Endothelial cell of umbilical vein (primary cell): ENCODE measurements around the gene CCBE1. TPM values are rescaled to one million over a fixed set of nuclear protein-coding genes. Genes with fewer than 3 reads are reported as not detected.

Source experiments
- BruUV-seq: library from RNA; stranded (reverse); fragments of 400-500 nt; replicated peaks from 2 replicates; lab custom pipeline; 2021; lab: Mats Ljungman, UMichigan
- CTCF ChIA-PET: fragments of 300-600, 350-600 bp; sonication (Branson Sonifier 250); formaldehyde crosslinking; loops from one replicate; lab custom pipeline; 2021; ENCODE audit warnings: antibody characterized with exemption, inconsistent platforms; lab: Charles Lee
- POLR2A ChIA-PET: fragments of 300-600, 350-600 bp; sonication (Branson Sonifier 250); formaldehyde crosslinking; loops from one replicate; lab custom pipeline; 2021; ENCODE audit warnings: antibody characterized with exemption, inconsistent platforms; lab: Charles Lee
- DNase-seq: peaks from one replicate; pipeline ENCODE4 v3.0.0-alpha.2; 2011; ENCODE audit warnings: low read depth, low spot score
- FAIRE-seq: peaks from 2 replicates; lab custom pipeline; 2011; peaks lifted over from hg19 to GRCh38; lab: Jason Lieb, UNC
- H2AFZ ChIP-seq: 2 replicates; pipeline ENCODE4 v1.6.0; 2012; ENCODE audit warnings: low read depth, low read length, control low read depth, inconsistent platforms
- H3K27ac ChIP-seq: 2 replicates; pipeline ENCODE4 v1.5.1; 2011; ENCODE audit warnings: low read depth, mild to moderate bottlenecking, control low read depth, low read length, moderate library complexity; ENCODE audit not compliant: insufficient read depth
- H3K27me3 ChIP-seq, 2 experiments: 2 replicates each; pipeline versions ENCODE4 v1.6.0 to v1.6.1; 2011; ENCODE audit warnings: low read length in 2 of 2, mixed read lengths in 1 of 2; ENCODE audit not compliant: control insufficient read depth in 2 of 2, insufficient read depth in 2 of 2
- H3K36me3 ChIP-seq, 2 experiments: 2 replicates in 1 of 2; 3 replicates in 1 of 2; pipeline ENCODE4 v1.5.1; 2011; ENCODE audit warnings: low read length in 2 of 2, mild to moderate bottlenecking in 1 of 2, moderate library complexity in 1 of 2; ENCODE audit not compliant: control insufficient read depth in 2 of 2, insufficient read depth in 2 of 2; ENCODE audit errors: extremely low read depth in 1 of 2
- H3K4me1 ChIP-seq: 3 replicates; pipeline ENCODE4 v1.5.1; 2011; ENCODE audit warnings: mild to moderate bottlenecking, low read length; ENCODE audit not compliant: control insufficient read depth, insufficient read depth; ENCODE audit errors: extremely low read depth
- H3K4me2 ChIP-seq: 2 replicates; pipeline ENCODE4 v1.6.1; 2011; ENCODE audit warnings: low read length, control low read depth, mixed read lengths; ENCODE audit not compliant: insufficient read depth
- H3K4me3 ChIP-seq, 3 experiments: fragments of 200-600 bp in 1 of 3; sonication (generic), shearing (Covaris generic) in 1 of 3; replicated peaks in 1 of 3; 2 replicates each; pipeline ENCODE4 v1.5.1; 2011 to 2016; ENCODE audit warnings: control low read depth in 3 of 3, low read length in 3 of 3, mild to moderate bottlenecking in 2 of 3, inconsistent platforms in 1 of 3, low read depth in 1 of 3, moderate library complexity in 1 of 3; ENCODE audit not compliant: insufficient read depth in 1 of 3
- H3K79me2 ChIP-seq: 2 replicates; pipeline ENCODE4 v1.6.0; 2012; ENCODE audit warnings: low read length, inconsistent platforms; ENCODE audit not compliant: control insufficient read depth, insufficient read depth
- H3K9ac ChIP-seq: replicated peaks from 2 replicates; pipeline ENCODE3; 2011; ENCODE audit warnings: low read length, control low read depth; ENCODE audit not compliant: insufficient read depth; ENCODE audit errors: extremely low read depth
- H3K9me1 ChIP-seq: replicated peaks from 3 replicates; pipeline ENCODE4 v1.6.0; 2011; ENCODE audit warnings: mild to moderate bottlenecking, low read length; ENCODE audit not compliant: control insufficient read depth, insufficient read depth; ENCODE audit errors: extremely low read depth
- H3K9me3 ChIP-seq: replicated peaks from 2 replicates; pipeline ENCODE4 v1.5.1; 2012; ENCODE audit warnings: low read length, inconsistent platforms; ENCODE audit not compliant: control insufficient read depth, insufficient read depth
- H4K20me1 ChIP-seq: replicated peaks from 2 replicates; pipeline ENCODE3; 2011; ENCODE audit warnings: mild to moderate bottlenecking, low read length; ENCODE audit not compliant: control insufficient read depth, insufficient read depth; ENCODE audit errors: extremely low read depth
- EZH2 ChIP-seq: IDR thresholded peaks from 2 replicates; pipeline ENCODE4 v1.6.1; 2012; ENCODE audit warnings: borderline replicate concordance, low read depth, mild to moderate bottlenecking, moderate library complexity, low read length, inconsistent platforms; ENCODE audit not compliant: severe bottlenecking
- FOS ChIP-seq: IDR thresholded peaks from 2 replicates; pipeline ENCODE4 v1.6.1; 2011; ENCODE audit warnings: mild to moderate bottlenecking, low read length, moderate library complexity, borderline replicate concordance; ENCODE audit not compliant: insufficient read depth
- GATA2 ChIP-seq: IDR thresholded peaks from 2 replicates; pipeline ENCODE4 v1.7.0; 2011; ENCODE audit warnings: low read depth, mild to moderate bottlenecking, moderate library complexity, mixed read lengths, low read length; ENCODE audit not compliant: insufficient read length, insufficient read depth
- JUN ChIP-seq: IDR thresholded peaks from 2 replicates; pipeline ENCODE4 v1.6.1; 2011; ENCODE audit warnings: borderline replicate concordance, low read depth; ENCODE audit not compliant: insufficient read length, insufficient read depth
- MYC ChIP-seq: IDR thresholded peaks from one replicate; pipeline ENCODE4 v1.6.1; 2011; ENCODE audit warnings: mild to moderate bottlenecking, low read depth, low read length
- POLR2A ChIP-seq: IDR thresholded peaks from 2 replicates; pipeline ENCODE4 v1.6.1; 2012; ENCODE audit warnings: low read depth, mild to moderate bottlenecking, control low read depth, low read length
- POLR2AphosphoS5 ChIP-seq: IDR thresholded peaks from 2 replicates; pipeline ENCODE4 v1.6.1; 2012; ENCODE audit warnings: low read depth, mild to moderate bottlenecking, control low read depth, low read length, moderate library complexity; ENCODE audit not compliant: insufficient read depth
- dilution Hi-C: fragments of 300-500 bp; cut with MboI; formaldehyde crosslinking; loops from one replicate; pipeline ENCODE4 v1.15.0; 2019; ENCODE audit warnings: low sequenced_read_pairs; ENCODE audit not compliant: extremely low pct_ligation_motif_present
- intact Hi-C: fragments of 100-400 bp; cut with micrococcal nuclease; formaldehyde crosslinking; loops from one replicate; pipeline ENCODE4 v1.10.0; 2022
- polyA plus RNA-seq, 4 experiments: library from polyadenylated mRNA; depleted of rRNA in 3 of 4; stranded (reverse) in 3 of 4; unstranded in 1 of 4; fragments of >200 nt; gene quantifications; 2 replicates each; pipeline versions ENCODE4 v1.2.1 to v1.2.3, GENCODE V29; 2011 to 2012; ENCODE audit warnings: missing spikeins in 1 of 4
- total RNA-seq: library from RNA; stranded (reverse); gene quantifications from 2 replicates; pipeline ENCODE4 v1.2.3, GENCODE V29; 2021
- TF ChIP-seq, protein P1 (sequence below), 2 donors: IDR thresholded peaks; 1 replicate in 1 of 2; 2 replicates in 1 of 2; pipeline ENCODE4 v1.5.1; 2011; ENCODE audit warnings: low read length in 2 of 2, mild to moderate bottlenecking in 2 of 2, moderate library complexity in 2 of 2, control low read depth in 1 of 2, inconsistent platforms in 1 of 2, low read depth in 1 of 2; ENCODE audit not compliant: insufficient read depth in 1 of 2; ENCODE audit errors: extremely low read depth in 1 of 2
- TF ChIP-seq, protein P2 (sequence below): IDR thresholded peaks from 2 replicates; pipeline ENCODE4 v1.6.1; 2011; ENCODE audit not compliant: insufficient read depth, insufficient read length

Gene CCBE1
- total and polyA plus RNA-seq, 2 donors (not counting 3 experiments of a cell fraction or from before 2014, with no cell fraction given) = 0.04 TPM; not detected in 1

DNA sequence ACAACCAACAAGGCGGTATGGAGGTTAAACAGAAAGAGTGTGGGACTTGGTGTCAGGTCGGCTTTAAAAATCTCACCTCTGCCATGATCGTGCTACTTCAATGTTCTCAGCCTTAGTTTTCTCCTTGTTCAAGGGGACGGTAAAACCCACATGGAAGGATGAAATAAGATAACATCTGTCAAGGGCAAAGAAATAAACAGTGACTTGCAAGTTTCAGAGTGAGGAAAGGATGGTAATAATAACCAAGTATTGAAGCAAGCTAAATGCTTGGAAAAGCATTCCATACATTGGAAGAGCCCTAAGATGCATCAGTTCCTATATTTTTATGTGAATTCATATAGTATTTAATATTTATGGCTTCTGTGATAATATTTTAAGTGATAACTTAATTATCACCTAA is 308.4 kb downstream of the CCBE1 start:
- Histone ChIP-seq H3K36me3 (no peaks in the 10 kb centered on the region), H3K79me2 (no peaks in the 10 kb centered on the region), H3K4me1 (no peaks in the 10 kb centered on the region), H3K4me3 (no peak overlapping the region), H3K9me1 (no peaks in the 10 kb centered on the region), H3K27me3 (peaks cover 0 to 7% of the 10 kb centered on the region in 2 experiments), H3K27ac (no peak overlapping the region), H3K9me3 (no peaks in the 10 kb centered on the region), H2AFZ (no peak overlapping the region), H4K20me1 (no peaks in the 10 kb centered on the region), H3K9ac (no peak overlapping the region), H3K4me2 (no peak overlapping the region)
- ChIA-PET POLR2A (no interaction called here), CTCF (interaction anchor here (0.9 to 2.2 kb wide), 5 partner anchors 14 to 140 kb away, joined by 3 to 11 read pairs (median 4); no protein-coding TSS in a partner anchor)
- no TSS peak for BruUV-seq
- dilution Hi-C loops = no loop called here
- DNase-seq = no peak
- intact Hi-C loops = no loop called here
- FAIRE-seq = no peak
- TF ChIP-seq MYC (no peak), POLR2AphosphoS5 (no peak), POLR2A (no peak), GATA2 (no peak), JUN (no peak), EZH2 (no peak), FOS (no peak)
- TF ChIP-seq, protein P1, sequence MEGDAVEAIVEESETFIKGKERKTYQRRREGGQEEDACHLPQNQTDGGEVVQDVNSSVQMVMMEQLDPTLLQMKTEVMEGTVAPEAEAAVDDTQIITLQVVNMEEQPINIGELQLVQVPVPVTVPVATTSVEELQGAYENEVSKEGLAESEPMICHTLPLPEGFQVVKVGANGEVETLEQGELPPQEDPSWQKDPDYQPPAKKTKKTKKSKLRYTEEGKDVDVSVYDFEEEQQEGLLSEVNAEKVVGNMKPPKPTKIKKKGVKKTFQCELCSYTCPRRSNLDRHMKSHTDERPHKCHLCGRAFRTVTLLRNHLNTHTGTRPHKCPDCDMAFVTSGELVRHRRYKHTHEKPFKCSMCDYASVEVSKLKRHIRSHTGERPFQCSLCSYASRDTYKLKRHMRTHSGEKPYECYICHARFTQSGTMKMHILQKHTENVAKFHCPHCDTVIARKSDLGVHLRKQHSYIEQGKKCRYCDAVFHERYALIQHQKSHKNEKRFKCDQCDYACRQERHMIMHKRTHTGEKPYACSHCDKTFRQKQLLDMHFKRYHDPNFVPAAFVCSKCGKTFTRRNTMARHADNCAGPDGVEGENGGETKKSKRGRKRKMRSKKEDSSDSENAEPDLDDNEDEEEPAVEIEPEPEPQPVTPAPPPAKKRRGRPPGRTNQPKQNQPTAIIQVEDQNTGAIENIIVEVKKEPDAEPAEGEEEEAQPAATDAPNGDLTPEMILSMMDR (IDR thresholded peaks at IDR 0.05; ENCODE audit: extremely low read depth in 1 of 2, insufficient read depth in 1 of 2, low read depth in 1 of 2, low read length in 2 of 2) = no peak
- TF ChIP-seq, protein P2, sequence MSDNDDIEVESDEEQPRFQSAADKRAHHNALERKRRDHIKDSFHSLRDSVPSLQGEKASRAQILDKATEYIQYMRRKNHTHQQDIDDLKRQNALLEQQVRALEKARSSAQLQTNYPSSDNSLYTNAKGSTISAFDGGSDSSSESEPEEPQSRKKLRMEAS = no peak
